ENCODE data around the gene SERINC4.
A peak's percentile ranks its signal among the peaks of the same experiment; 100 is the strongest.
"Not testable (repeated sequence)": the region's sequence is repeated elsewhere in the genome, so short reads cannot be mapped to it uniquely, and the experiment has no call there.

The SERINC4 gene

DNA sequence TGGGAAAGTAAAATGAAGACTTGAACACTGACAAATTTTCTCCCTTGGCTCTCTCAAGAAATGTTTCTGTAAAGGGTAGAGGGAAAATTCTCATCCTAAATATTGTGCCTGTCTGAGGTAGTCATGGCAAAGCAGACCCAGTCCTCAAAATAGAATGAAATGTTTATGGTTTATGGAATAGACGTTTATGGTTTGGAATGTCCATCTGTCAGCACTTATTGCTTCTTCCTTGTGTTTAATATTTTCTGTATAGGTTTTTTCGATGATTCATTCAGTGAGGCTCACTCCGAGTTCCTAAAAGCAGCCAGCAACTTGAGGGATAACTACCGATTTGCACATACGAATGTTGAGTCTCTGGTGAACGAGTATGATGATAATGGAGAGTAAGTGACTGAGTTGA is 37.2 kb downstream of the SERINC4 start:
- DNase-seq (ENCODE audit: low read depth in 1 of 2, low spot score in 1 of 2): no peak

DNA sequence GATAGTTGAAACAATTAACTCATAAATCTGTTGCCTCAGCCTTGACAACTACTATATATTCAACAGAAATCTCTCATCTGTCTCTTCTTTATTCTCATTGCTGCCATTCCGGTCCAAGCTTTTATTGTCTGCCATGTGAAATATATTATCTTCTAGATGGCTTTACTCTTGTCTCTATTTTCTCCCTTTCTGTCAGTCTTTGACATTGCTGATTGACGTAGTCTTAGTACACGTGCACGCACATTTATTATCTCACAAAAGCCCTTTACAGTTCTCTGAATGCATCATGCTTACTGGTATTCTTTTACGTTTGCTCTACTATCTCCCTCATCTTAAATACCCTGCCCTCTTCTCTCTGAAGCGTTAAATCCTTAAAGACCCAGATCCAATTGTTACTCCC is 48.1 kb downstream of the SERINC4 start:
- DNase-seq (ENCODE audit: low read depth in 1 of 2, low spot score in 1 of 2): no peak

DNA sequence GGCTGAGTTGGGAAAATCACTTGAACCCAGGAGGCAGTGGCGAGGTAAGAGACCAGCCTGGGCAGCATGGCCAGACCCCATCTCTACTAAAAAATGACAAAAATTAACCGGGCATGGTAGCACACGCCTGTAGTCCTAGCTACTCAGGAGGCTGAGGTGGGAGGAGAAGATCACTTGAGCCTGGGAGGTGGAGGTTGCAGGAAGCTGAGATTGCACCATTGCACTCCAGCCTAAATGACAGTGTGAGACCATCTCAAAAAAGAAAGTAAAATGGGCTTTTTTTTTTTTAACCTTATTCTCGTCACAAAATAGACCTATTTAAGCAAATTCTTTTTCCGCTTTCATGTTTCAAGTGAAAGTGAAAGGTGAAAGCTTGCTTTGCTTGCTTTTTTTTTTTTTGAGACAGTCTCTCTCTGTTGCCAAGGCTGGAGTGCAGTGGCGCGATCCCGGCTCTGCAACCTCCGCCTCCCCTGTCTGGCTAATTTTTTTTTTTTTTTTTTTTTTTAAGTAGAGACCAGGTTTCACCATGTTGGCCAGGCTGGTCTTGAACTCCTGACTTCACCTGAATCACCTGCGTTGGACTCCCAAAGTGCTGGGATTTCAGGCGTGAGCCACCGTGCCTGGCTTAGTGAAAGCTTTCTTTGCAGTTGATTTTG is 50.2 kb downstream of the SERINC4 start:
- no peak for DNase-seq (ENCODE audit: low read depth in 1 of 2, low spot score in 1 of 2)

DNA sequence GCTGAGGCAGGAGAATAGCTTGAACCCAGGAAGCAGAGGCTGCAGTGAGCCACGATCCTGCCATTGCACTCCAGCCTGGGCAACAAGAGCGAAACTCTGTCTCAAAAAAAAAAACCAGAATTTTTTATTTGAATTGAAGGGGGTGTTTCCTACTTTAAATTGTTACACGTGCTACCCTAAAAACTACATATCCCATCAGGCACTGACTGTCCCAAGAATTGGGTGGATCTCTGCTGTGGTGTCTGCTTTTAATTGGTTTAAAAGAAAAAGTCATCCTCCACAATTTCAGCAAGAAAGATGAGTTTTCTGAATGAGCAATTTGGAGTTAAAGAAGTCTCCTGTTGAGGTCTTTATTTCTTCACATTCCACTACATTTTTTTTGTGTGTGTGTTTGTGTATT is 51.6 kb downstream of the SERINC4 start:
- DNase-seq (ENCODE audit: low read depth in 1 of 2, low spot score in 1 of 2): no peak

DNA sequence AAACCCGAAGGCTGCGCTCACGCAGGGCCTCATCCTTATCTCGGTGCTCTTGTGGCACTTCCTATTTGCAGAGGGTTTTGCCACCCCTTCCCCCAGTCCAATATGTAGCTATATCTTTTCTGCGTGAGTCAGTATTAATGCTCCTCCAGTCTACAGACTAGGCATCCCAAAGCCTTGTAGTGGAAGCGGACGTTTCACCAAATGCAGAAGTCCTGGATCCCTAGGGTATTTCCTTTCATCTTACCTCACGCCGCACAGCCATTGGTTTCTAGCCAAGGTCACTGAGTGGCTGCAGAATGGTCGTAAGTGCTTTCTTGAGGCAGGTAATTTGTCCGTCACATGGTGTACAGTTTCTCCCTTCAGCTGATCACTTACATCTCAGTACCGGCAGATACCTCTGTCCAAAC is 53.1 kb downstream of the SERINC4 start:
- not testable (repeated sequence) for DNase-seq (ENCODE audit: low read depth in 1 of 2, low spot score in 1 of 2)

DNA sequence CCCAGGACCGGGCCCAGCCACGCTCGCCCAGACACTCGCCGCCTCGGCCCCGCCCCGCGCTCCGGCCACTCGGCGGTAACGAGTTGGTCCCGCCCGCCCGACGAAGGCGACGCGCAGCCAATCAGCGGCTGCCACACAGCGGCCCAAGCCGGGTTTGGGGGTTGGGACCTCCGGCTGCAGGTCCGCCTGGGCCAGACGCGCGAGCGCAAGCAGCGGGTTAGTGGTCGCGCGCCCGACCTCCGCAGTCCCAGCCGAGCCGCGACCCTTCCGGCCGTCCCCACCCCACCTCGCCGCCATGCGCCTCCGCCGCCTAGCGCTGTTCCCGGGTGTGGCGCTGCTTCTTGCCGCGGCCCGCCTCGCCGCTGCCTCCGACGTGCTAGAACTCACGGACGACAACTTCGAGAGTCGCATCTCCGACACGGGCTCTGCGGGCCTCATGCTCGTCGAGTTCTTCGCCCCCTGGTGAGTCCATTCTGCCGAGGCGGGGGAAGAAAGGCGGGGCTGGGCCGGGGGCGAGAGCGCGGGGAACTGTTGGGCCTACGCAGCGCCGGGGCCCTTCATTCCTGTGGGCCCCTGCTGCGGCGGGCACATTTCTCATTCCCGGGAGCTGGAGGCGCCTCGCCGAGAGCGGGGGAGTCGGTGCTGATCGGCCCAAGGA is 53.6 kb downstream of the SERINC4 start, which contains the start of gene PDIA3:
TSS of gene PDIA3 (plus strand) at position 194 of the 658 bp plus-strand sequence. CDS start at position 296, 102 bp downstream.
- DNase-seq (ENCODE audit: low read depth in 1 of 2, low spot score in 1 of 2): peak; percentile 64 to 82

Data from activated T-helper 1 cell treated with anti-CD3 and anti-CD28 coated beads, Interleukin-2, amount 50 U/mL, for 16 hours (primary cell).